NCI-H748 (cell line): ENCODE results near the gene LNPEP.

Experiments used
- DNase-seq: peaks from one replicate; lab custom pipeline; 2025; ENCODE audit not compliant: unreplicated experiment; lab: John Stamatoyannopoulos, UW

The LNPEP gene

DNA sequence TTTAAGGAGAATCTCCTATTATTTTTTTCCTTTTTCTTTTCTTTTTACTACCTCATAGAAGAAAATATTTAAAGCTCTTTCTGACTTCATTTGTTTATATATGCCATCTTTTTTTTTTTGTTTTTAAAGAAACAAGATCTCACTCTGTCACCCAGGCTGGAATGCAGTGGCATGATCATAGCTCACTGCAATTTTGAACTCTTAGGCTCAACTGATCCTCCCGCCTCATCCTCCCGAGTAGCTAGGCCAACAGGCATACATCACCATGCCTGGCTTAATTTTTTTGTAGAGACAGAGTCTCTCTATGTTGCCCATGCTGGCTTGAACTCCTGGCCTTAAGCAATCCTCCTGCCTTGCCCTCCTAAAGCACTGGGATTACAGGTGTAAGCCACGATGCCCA, 59.5 kb downstream of the LNPEP start:
- no peak for DNase-seq

DNA sequence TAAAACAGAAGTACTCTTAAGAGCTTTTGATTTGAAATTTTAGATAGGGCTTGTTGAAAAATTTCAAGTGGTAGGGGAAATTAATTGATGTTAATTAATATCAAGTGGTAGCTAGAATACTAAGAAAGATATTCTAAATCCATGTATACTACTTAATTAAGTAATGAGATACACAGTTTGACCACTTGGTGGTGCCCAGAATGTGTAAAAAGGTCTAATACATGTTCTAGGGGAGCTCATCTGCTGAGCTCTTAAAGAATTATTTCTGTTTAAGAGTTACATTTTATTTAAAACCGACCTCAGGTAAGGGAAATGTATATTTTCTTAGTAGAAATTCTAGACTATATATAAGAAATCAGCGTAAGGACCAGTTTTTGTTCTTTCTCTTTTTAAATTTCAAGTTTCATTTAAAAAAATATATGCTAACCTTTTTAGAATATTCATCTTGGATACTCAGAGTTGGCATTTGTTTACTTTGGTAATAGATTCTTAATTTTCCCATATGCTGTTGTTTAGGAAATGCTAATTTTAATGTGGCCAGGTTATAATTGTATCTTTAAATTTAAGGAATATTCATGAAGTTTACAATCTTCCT, 61.5 kb downstream of the LNPEP start:
- DNase-seq = peak; percentile 50

DNA sequence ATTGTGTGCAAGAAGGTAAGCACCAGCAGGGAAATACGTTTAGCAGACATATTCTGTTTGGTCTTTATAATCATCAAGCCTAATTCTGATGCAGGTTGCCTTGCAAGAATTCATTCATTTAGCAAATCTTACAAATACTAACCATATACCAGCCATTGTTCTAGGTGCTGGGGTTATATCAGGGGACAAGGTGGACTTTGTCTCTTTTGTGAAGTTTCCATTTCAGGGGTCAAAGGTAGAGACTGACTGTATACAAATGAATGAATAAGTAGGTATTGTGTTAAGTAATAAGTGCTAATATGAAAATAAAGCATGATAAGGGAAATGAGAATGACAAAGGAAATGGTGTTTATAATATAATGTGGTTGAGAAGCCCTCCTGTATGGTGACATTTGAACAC, 64.0 kb downstream of the LNPEP start:
- DNase-seq = no peak

- DNase-seq = no peak
Measured at GRCh38 chr5:97000391-97000790, 64.5 kb downstream of the LNPEP start.

DNA sequence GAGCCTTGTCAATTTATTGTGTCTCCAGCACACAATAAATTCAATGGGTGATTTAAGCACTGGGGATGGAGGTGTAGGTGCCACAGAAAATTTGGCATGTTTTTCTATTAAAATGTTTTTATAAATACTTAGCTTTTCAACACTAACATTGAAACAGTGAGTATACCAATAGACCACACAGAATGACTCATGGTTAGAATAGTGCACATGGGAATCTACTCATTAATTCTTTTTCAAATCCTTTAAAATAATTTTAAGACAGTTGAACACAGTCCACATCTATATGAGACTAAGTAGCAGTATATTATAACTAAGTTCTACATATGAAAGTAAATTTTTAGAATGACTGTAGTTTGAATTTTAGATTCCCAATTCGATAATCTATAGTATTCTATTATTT, 67.1 kb downstream of the LNPEP start:
- DNase-seq = no peak

DNA sequence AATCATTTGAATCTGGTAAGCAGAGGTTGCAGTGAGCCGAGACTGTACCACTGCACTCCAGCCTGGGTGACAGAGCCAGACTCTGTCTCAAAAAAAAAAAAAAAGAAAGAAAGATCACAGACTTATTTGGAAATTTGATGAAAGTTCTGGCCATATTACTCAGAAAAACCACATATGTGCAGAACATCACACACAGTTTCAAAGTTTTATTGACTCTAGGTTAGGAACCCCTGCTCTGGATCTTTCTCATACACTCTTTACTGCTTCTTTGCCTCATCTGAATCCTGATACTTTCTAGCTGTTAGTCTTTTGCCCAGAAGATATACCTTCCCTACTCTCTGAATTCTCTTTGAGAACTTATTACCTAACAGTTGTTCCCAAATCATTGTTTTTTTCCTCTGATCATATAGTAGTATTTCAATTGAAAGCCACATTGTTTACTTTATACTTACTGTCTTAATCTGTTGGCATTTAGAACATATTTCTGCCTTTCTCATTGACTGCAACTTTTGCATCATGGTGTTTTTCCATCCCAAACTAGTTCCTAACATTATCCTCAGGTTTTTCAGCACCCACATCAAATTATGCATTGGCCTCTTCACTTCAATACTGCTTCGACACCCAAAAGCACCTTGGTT, 68.7 kb downstream of the LNPEP start:
- no peak for DNase-seq

- no peak for DNase-seq
Measured at GRCh38 chr5:97006454-97007060, 70.7 kb downstream of the LNPEP start.

GRCh38 chr5:97009212-97009898, 73.5 kb downstream of the LNPEP start:
- no peak for DNase-seq

- DNase-seq = no peak
Measured at GRCh38 chr5:97009921-97010320, 74.0 kb downstream of the LNPEP start.

DNA sequence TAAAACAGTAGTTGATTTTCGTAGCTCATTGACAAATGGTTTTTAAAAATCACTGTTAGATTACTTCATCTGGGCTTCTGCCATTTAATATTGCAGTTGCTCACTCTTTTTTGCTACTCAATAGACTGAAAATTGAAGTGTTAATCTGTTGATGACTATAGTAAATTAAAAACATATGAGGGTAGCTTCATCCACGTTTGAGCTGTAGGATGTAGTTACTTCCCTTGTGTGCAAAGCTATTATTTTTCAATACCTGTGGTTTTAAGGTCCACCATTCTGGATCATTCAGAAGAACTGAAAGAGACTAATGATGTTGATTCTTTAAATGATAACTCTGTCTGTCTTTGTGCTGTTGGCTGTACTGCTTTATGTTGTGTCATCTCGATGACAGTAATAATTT, 74.7 kb downstream of the LNPEP start:
- DNase-seq = peak; percentile 25

DNA sequence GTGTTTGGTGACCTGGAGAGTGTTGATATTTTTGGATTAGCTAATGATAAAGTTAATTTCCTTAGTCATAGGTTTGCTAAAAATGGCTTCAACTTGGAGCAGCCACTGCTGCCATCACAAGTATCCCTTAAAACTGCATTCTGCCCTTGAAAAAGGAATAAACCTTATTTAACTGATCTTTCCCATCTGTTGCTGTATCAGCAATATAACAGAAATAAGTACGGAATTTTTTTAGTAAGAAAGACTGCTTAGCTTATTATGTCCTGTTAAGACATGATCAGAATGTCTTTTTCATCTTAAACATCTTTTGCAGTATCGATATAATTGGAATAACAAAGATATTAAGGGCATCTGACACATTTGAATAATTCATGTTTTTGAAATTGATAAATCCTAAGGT, 75.7 kb downstream of the LNPEP start:
- no peak for DNase-seq

DNA sequence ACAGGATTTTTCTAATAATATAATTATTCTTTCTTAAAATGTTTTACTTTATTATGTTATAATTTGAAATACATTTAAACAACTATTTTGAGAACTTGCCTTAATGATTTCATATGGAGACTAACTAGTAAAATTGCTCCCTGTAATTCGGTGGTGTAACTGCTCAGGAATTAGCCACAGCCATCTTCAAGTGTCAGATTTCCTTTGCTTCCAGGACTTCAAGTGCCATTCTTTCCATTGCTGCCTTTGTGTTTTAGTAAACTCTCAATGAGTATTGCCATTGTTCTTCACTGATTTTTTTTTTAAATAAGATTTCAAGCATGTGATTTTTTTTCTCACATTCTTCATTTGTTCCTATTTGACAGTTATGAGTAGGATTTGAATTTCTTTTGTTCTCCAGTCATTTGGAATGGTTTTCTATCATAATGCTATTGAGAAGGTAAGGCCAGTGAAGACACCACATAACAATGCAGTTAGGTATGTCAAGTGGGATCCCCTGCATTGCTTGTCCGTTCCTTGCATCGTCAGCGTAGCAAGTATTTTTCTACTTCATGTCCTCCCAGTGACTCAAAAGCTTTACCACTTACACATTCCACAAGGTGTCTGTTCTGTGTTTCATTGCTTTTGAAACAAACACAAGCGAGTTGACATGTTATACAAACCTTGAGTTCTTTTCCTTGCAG, 83.7 kb downstream of the LNPEP start:
- DNase-seq = no peak

- no peak for DNase-seq
Measured at GRCh38 chr5:97021416-97021815, 85.5 kb downstream of the LNPEP start.

DNA sequence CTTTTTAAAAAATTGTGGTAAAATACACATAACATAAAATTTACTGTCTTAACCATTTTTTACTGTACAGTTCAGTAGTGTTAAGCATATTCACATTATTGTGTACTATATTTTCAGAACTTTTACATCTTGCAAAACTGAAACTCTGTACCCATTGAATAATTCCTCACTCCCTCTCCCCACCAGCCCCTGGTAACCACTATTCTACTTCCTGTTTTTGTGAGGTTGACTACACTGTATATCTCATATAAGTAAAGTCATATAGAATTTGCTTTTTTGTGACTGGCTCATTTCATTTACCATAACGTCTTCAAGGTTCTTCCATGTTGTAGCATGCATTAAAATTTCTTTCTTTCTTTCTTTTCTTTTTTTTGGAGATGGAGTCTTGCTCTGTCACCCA, 87.0 kb downstream of the LNPEP start:
- no peak for DNase-seq

GRCh38 chr5:97026721-97027120, 90.8 kb downstream of the LNPEP start:
- DNase-seq = no peak

DNA sequence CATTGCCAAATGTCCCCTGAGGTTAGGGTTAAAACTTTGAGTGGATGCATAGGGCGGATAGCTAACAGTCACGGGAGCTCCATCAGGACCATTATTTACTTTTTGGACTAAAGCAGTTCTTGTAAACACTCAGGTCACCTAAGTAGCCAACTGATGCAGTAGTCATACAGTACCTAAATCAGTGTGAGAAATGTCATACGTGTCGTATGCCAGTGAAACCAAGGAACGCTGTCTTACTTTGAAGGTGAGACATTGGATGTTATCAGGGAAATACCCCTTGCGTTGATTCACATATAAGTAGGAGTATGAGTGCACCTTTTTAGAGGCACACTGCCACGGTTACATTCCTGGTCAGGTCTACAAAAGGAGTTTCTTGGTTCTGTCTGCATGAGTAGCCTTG, 101.9 kb downstream of the LNPEP start:
- no peak for DNase-seq

GRCh38 chr5:97041239-97041638, 105.4 kb downstream of the LNPEP start:
- DNase-seq = no peak

DNA sequence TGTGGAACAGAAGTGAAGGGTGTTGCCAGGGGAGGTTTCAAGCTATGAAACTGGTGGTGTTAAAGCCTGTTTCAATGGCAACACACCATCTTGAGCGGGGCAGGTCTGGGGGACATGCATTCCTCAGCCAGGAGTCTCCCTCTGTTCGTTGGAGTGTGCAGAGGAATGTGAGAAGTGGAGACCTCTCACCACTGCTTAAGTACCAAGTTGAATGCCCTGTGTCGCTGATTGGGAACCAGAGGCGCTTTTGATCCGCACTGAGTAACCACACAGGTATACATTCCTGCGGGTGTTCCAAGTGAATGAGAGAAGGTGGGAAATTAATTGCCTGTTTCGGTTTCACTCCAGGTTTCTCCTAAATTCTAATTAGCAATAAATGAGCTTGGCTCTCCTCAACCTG, 107.1 kb downstream of the LNPEP start:
- no peak for DNase-seq

GRCh38 chr5:97043511-97043910, 107.6 kb downstream of the LNPEP start:
- no peak for DNase-seq

DNA sequence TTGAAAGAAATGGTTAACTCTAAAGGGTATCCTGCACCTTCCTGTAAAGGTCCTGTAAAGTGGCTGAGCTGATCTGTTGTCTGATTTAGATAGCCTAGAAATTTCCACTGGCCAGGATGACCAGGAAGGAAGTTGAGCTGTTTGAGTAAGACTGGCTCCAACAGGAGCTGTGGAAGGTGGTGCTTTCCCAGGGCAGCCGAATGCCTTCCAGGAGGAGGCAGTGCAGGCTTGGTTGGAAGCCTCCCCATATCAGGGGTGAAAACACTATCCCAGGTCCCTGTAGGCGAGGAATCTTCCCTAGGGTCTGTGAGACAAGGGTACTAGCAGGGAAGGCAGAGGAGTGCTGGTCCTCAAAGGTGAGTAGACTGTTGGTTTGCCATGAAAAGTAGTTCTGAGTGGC, 108.2 kb downstream of the LNPEP start:
- peak; percentile 14 for DNase-seq

DNA sequence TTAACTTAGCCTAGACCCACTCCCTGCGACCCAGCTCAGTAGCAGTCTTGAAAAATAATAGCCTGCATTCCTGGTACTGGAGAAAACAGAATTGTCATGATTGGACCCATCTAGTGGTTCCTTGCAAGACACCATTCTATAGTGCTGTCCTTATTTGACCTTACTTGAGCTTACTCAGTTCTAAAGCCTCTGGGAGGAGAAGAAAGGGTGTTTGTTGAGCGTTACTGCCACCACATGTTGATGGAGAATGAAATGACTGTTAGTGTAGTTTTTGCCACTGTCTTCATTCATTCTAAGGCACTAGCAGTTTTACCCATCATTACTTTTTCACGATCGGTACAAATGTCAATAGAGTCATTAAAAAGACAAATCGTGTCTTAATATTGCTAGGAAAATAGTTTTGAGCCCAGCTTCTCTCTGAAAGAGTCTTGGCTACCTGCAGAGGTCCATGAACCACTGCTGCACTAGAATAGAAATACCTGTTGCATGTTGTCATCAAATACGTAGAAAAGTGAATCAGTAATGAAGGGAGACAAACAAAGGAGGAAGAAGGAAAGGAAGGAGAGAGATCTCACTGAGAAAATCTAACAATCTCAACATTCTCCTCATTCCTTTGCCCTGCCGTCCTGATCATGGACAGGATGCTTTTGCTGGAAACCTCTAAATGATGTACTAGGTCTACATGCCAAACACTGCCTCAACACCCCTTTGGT, 110.5 kb downstream of the LNPEP start:
- DNase-seq = no peak
